ENCODE data around the gene ADAMTS6. TPM values are rescaled to one million over a fixed set of nuclear protein-coding genes. Genes with fewer than 3 reads are reported as not detected.

Gene ADAMTS6
- total RNA-seq, 2 experiments from 2014 or later = 2.0 to 2.6 TPM

DNA sequence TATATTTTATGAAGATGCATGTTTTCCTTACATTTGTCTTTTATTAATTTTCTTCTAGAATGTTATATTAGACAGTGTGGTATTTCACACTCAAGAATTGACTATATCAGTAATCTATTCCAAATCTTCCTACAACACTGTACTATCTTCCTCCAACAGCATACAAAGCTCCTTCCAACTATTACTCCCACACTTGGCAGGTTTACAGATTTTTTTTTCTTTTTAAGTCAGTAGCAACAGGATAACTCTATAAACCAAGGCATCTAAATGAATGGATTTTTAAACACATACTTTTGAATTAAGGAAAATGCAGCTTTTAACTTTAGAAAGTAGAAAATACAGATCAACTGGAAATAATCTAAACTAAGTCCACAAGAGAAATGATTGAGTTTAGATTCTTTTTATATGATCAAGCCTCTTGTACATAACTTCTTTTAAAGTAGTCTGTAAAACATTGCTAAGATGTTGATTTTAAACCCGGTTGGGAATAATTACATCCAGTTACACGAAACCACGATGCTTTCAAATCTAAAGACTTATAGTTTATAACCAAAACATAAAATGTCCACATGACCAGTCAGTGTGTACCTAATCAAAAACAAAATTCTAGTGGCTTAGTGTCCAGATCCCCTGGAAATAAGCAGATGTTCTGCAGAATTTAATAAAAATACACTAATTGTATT lies 281.6 kb downstream of the ADAMTS6 start:
- Mint-ChIP-seq H3K27ac (no peak overlapping the region), H3K27me3 (no peaks in the 10 kb centered on the region), H3K9me3 (no peaks in the 10 kb centered on the region), H3K36me3 (ENCODE audit: low read depth) (no peaks in the 10 kb centered on the region), H3K4me1 (ENCODE audit: low read depth) (no peaks in the 10 kb centered on the region), H3K4me3 (no peak overlapping the region)
- TF ChIP-seq, protein P1, sequence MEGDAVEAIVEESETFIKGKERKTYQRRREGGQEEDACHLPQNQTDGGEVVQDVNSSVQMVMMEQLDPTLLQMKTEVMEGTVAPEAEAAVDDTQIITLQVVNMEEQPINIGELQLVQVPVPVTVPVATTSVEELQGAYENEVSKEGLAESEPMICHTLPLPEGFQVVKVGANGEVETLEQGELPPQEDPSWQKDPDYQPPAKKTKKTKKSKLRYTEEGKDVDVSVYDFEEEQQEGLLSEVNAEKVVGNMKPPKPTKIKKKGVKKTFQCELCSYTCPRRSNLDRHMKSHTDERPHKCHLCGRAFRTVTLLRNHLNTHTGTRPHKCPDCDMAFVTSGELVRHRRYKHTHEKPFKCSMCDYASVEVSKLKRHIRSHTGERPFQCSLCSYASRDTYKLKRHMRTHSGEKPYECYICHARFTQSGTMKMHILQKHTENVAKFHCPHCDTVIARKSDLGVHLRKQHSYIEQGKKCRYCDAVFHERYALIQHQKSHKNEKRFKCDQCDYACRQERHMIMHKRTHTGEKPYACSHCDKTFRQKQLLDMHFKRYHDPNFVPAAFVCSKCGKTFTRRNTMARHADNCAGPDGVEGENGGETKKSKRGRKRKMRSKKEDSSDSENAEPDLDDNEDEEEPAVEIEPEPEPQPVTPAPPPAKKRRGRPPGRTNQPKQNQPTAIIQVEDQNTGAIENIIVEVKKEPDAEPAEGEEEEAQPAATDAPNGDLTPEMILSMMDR (IDR thresholded peaks at IDR 0.05) = no peak
- H3K4me1 ChIP-seq (ENCODE audit: insufficient read depth, low read length) = no peaks in the 10 kb centered on the region
- CTCF ChIA-PET = interaction anchor here (0.7 kb wide), 1 partner anchor 9 kb away, joined by 3 read pairs; no protein-coding TSS in a partner anchor
- POLR2A ChIA-PET = no interaction called here
- intact Hi-C loops (cut with DNase I, micrococcal nuclease) = no loop called here
- ATAC-seq (ENCODE audit: poor library complexity) (no peak), DNase-seq (no peak)
- no peak overlapping the region for H3K4me3 ChIP-seq (ENCODE audit: low read length)
- no peaks in the 10 kb centered on the region for H3K27me3 ChIP-seq (ENCODE audit: control insufficient read depth in 1 of 2, insufficient read depth in 2 of 2, low read length in 2 of 2)
- H3K9me3 ChIP-seq (ENCODE audit: control insufficient read depth in 1 of 2, insufficient read depth in 1 of 2, low read length in 2 of 2) = no peaks in the 10 kb centered on the region
- H3K36me3 ChIP-seq (ENCODE audit: insufficient read depth, low read length) = no peaks in the 10 kb centered on the region
- H3K27ac ChIP-seq (ENCODE audit: low read depth in 1 of 2, low read length in 2 of 2) = no peak overlapping the region

DNA sequence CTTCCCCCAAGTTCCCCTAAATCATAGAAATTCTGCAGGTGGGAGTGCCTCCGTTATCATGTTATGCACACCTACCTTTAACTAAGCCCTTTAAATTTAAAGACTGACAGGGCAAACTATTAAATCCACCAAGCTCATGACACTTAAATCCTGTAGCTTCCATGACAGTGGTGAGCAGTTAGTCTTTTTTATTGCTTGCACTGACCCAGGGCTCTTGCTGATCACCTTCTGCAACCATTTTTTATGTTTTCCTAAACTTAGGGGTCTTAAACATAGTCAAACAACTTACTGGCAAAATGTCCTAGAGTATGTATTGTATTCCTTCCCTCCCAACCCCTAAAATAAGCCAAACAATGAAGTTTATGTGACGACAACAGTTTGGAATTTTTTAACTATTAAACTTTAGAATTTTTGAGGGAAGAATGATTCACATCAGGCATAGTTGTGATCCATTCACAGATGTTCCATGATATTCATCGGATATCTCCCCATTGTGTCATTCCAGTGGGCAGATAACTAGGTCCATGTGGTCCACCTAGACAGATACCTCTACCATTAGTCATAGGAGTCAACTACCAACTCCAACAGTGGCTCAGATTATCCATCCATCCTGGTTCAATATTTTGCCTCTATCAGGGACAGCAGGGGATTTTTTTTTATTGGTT lies 283.1 kb downstream of the ADAMTS6 start:
- Histone ChIP-seq H3K27ac (ENCODE audit: low read depth in 1 of 2, low read length in 2 of 2) (no peak overlapping the region), H3K36me3 (ENCODE audit: insufficient read depth, low read length) (no peaks in the 10 kb centered on the region), H3K9me3 (ENCODE audit: control insufficient read depth in 1 of 2, insufficient read depth in 1 of 2, low read length in 2 of 2) (no peaks in the 10 kb centered on the region), H3K4me1 (ENCODE audit: insufficient read depth, low read length) (no peaks in the 10 kb centered on the region), H3K4me3 (ENCODE audit: low read length) (no peak overlapping the region), H3K27me3 (ENCODE audit: control insufficient read depth in 1 of 2, insufficient read depth in 2 of 2, low read length in 2 of 2) (no peaks in the 10 kb centered on the region)
- ATAC-seq (ENCODE audit: poor library complexity) (no peak), DNase-seq (no peak)
- intact Hi-C loops (cut with DNase I, micrococcal nuclease) = no loop called here
- ChIA-PET POLR2A (no interaction called here), CTCF (interaction anchor here (1.1 kb wide), 1 partner anchor 13 kb away, joined by 3 read pairs; no protein-coding TSS in a partner anchor)
- no peak overlapping the region for H3K27ac Mint-ChIP-seq
- TF ChIP-seq, protein P1 (IDR thresholded peaks at IDR 0.05) = no peak
- no peaks in the 10 kb centered on the region for H3K36me3 Mint-ChIP-seq (ENCODE audit: low read depth)
- no peaks in the 10 kb centered on the region for H3K27me3 Mint-ChIP-seq
- H3K4me3 Mint-ChIP-seq = no peak overlapping the region
- no peaks in the 10 kb centered on the region for H3K9me3 Mint-ChIP-seq
- no peaks in the 10 kb centered on the region for H3K4me1 Mint-ChIP-seq (ENCODE audit: low read depth)

DNA sequence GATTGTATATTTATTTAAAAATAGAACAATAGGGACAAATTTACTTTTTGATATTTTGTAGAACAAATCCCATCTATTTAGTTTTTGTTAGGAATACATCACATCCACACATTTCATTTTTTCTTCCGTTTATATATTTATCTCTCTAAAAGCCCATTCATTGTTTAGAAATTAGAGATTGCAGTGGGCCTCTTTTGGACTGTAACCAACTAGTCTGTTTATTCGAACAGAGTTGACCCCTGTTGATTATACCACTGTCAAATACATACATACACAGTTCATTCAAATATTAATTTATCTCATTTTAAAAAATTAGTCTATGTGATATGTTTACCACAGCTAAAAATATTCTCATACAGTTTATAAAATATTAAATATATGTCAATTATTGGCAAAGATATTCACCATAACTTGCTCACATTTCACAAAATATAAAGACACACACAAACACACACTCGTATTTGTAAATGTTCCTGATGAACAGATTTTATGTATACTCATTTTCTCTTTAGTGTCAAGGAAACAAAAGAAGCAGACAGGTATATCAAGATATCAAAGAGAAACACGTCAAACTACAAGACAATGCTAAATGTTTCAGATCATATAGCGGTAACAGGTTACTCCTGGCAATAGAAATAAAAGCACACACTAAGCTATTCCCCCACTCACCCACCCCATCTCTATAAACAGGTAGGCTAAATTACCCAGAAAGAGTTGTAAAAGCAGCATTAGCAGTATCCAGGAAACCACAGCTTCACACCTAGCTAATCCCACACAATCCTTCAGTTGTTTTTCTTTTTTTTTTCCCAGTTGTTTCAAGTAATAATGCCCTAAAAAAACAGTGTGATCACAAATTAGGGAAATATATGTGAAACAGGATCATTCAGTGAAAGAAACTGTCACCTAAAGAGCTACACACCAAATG lies 283.9 kb downstream of the ADAMTS6 start:
- CTCF ChIA-PET = no interaction called here
- Mint-ChIP-seq H3K27ac (no peak overlapping the region), H3K4me1 (ENCODE audit: low read depth) (no peaks in the 10 kb centered on the region), H3K36me3 (ENCODE audit: low read depth) (no peaks in the 10 kb centered on the region), H3K9me3 (no peaks in the 10 kb centered on the region), H3K27me3 (no peaks in the 10 kb centered on the region), H3K4me3 (no peak overlapping the region)
- TF ChIP-seq, protein P1 (IDR thresholded peaks at IDR 0.05) = no peak
- POLR2A ChIA-PET = no interaction called here
- DNase-seq = no peak
- H3K27ac ChIP-seq (ENCODE audit: low read depth in 1 of 2, low read length in 2 of 2) = no peak overlapping the region
- H3K4me3 ChIP-seq (ENCODE audit: low read length) = no peak overlapping the region
- no peak for ATAC-seq (ENCODE audit: poor library complexity)
- H3K27me3 ChIP-seq (ENCODE audit: control insufficient read depth in 1 of 2, insufficient read depth in 2 of 2, low read length in 2 of 2) = no peaks in the 10 kb centered on the region
- H3K4me1 ChIP-seq (ENCODE audit: insufficient read depth, low read length) = no peaks in the 10 kb centered on the region
- H3K9me3 ChIP-seq (ENCODE audit: control insufficient read depth in 1 of 2, insufficient read depth in 1 of 2, low read length in 2 of 2) = no peaks in the 10 kb centered on the region
- intact Hi-C loops (cut with DNase I, micrococcal nuclease) = no loop called here
- no peaks in the 10 kb centered on the region for H3K36me3 ChIP-seq (ENCODE audit: insufficient read depth, low read length)

Data from CD4-positive, alpha-beta T cell (primary cell).